Activated CD4-positive, CD25-positive, alpha-beta regulatory T cell (primary cell): ENCODE data around the gene PCDHA6.
"Not testable (repeated sequence)": the region's sequence is repeated elsewhere in the genome, so short reads cannot be mapped to it uniquely, and the experiment has no call there.

Source experiments
- DNase-seq, 4 experiments: peaks; one replicate each; lab custom pipeline; 2025; lab: John Stamatoyannopoulos, UW

PCDHA6 gene

GRCh38 chr5:140822281-140822629 lies 5.5 kb upstream of the PCDHA6 start:
- no peak for DNase-seq

DNA sequence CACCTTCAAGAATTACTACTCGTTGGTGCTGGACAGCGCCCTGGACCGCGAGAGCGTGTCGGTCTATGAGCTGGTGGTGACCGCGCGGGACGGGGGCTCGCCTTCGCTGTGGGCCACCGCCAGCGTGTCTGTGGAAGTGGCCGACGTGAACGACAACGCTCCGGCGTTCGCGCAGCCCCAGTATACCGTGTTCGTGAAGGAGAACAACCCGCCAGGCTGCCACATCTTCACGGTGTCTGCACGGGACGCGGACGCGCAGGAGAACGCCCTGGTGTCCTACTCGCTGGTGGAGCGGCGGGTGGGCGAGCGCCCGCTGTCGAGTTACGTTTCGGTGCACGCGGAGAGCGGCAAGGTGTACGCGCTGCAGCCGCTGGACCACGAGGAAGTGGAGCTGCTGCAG lies 4.8 kb upstream of the PCDHA6 start:
- not testable (repeated sequence) for DNase-seq

GRCh38 chr5:140823475-140823874 lies 4.3 kb upstream of the PCDHA6 start:
- no peak for DNase-seq

DNA sequence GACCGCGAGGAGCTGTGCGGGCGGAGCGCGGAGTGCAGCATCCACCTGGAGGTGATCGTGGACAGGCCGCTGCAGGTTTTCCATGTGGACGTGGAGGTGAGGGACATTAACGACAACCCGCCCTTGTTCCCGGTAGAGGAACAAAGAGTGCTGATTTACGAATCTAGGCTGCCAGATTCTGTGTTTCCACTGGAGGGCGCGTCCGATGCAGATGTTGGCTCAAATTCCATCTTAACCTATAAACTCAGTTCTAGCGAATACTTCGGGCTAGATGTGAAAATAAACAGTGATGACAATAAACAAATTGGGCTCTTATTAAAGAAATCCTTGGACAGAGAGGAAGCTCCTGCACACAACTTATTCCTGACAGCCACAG lies 590 bp downstream of the PCDHA6 start:
- no peak for DNase-seq

GRCh38 chr5:140829511-140830501 lies 2.0 kb downstream of the PCDHA6 start:
- not testable (repeated sequence) for DNase-seq

DNA sequence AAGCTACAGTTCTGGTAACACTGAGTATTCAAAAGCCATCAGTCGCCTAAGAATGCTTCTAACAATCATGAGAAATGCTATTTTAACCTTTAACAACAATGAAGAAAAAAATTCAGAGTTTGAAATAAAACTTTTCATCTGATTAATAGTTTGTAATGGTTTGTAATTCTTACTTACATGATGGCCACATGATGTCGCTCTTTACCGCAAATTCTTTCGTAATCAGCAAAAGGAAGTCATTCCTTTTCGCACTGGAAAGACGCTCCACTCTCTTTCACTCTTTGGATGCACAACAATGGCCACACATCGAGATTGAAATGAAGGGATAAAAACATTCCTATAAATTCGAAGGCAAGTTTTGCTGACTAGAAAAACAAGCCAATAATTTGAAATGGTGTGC lies 6.2 kb downstream of the PCDHA6 start, which contains the start of gene PCDHA7:
Gene PCDHA7, plus strand, starts transcription at position 277 of the 400 bp plus-strand sequence. Its CDS starts 115 bp downstream, at position 392.
- DNase-seq: no peak

DNA sequence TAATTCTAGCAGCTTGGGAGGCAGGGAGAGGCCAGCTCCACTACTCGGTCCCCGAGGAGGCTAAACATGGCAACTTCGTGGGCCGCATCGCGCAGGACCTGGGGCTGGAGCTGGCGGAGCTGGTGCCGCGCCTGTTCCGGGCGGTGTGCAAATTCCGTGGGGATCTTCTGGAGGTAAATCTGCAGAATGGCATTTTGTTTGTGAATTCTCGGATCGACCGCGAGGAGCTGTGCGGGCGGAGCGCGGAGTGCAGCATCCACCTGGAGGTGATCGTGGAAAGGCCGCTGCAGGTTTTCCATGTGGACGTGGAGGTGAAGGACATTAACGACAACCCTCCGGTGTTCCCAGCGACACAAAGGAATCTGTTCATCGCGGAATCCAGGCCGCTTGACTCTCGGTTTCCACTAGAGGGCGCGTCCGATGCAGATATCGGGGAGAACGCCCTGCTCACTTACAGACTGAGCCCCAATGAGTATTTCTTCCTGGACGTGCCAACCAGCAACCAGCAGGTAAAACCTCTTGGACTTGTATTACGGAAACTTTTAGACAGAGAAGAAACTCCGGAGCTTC lies 6.8 kb downstream of the PCDHA6 start:
- not testable (repeated sequence) for DNase-seq

GRCh38 chr5:140835622-140836510 lies 8.1 kb downstream of the PCDHA6 start:
- DNase-seq: no peak

GRCh38 chr5:140840978-140841962 lies 13.5 kb downstream of the PCDHA6 start, which contains the start of gene PCDHA8:
Gene PCDHA8 (plus strand): TSS chr5:140841187. CDS start chr5:140841322, 135 bp downstream.
- no peak for DNase-seq

DNA sequence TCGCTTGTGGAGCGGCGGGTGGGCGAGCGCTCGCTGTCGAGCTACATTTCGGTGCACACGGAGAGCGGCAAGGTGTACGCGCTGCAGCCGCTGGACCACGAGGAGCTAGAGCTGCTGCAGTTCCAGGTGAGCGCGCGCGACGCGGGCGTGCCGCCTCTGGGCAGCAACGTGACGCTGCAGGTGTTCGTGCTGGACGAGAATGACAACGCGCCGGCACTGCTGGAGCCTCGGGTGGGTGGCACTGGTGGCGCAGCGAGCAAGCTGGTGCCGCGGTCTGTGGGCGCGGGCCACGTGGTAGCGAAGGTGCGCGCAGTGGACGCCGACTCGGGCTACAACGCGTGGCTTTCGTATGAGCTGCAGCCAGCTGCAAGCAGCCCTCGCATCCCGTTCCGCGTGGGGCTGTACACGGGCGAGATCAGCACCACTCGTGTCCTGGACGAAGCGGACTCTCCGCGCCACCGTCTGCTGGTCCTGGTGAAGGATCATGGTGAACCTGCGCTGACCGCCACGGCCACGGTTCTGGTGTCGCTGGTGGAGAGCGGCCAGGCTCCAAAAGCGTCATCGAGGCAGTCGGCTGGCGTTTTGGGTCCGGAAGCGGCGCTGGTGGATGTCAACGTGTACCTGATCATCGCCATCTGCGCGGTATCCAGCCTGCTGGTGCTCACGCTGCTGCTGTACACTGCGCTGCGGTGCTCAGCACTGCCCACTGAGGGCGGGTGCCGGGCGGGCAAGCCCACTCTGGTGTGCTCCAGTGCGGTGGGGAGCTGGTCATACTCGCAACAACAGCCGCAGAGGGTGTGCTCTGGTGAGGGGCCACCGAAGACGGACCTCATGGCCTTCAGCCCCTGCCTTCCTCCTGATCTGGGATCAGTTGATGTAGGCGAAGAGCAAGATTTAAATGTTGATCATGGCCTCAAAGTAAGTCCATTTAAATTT lies 15.3 kb downstream of the PCDHA6 start:
- DNase-seq: no peak

DNA sequence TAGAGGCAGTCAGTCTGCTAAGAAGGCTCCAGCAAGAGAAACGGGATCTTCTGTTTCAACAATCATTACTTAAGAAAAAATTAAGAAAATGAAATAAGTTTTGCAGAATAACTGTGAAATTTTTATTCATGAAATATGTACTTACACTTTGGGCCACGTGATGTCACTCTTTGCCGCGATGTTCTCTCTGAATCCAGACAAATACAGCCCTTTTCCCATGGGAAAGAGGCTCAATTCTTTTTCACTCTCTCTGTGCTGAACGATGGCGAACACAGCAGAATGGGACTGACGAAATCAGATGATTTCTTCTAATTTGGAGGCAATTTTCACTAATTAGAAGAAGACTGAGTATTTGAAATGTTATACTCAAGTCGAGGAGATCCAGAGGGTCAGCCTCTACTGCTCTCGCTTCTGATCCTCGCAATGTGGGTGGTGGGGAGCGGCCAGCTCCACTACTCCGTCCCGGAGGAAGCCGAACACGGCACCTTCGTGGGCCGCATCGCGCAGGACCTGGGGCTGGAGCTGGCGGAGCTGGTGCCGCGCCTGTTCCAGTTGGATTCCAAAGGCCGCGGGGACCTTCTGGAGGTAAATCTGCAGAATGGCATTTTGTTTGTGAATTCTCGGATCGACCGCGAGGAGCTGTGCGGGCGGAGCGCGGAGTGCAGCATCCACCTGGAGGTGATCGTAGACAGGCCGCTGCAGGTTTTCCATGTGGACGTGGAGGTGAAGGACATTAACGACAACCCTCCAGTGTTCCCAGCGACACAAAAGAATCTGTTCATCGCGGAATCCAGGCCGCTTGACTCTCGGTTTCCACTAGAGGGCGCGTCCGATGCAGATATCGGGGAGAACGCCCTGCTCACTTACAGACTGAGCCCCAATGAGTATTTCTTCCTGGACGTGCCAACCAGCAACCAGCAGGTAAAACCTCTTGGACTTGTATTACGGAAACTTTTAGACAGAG lies 20.7 kb downstream of the PCDHA6 start, which contains the start of gene PCDHA9:
Gene PCDHA9, plus strand, starts transcription at position 244 of the 964 bp plus-strand sequence. Its CDS starts 114 bp downstream, at position 358.
- DNase-seq: not testable (repeated sequence)

DNA sequence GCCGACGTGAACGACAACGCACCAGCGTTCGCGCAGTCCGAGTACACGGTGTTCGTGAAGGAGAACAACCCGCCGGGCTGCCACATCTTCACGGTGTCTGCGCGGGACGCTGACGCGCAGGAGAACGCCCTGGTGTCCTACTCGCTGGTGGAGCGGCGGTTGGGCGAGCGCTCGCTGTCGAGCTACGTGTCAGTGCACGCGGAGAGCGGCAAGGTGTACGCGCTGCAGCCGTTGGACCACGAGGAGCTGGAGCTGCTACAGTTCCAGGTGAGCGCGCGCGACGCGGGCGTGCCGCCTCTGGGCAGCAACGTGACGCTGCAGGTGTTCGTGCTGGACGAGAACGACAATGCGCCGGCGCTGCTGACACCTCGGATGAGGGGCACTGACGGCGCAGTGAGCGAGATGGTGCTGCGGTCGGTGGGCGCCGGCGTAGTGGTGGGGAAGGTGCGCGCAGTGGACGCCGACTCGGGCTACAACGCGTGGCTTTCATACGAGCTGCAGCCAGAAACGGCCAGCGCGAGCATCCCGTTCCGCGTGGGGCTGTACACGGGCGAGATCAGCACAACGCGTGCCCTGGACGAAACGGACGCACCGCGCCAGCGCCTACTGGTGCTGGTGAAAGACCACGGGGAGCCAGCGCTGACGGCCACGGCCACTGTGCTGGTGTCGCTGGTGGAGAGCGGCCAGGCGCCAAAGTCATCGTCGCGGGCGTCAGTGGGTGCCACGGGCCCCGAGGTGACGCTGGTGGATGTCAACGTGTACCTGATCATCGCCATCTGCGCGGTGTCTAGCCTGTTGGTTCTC lies 22.3 kb downstream of the PCDHA6 start:
- not testable (repeated sequence) for DNase-seq

DNA sequence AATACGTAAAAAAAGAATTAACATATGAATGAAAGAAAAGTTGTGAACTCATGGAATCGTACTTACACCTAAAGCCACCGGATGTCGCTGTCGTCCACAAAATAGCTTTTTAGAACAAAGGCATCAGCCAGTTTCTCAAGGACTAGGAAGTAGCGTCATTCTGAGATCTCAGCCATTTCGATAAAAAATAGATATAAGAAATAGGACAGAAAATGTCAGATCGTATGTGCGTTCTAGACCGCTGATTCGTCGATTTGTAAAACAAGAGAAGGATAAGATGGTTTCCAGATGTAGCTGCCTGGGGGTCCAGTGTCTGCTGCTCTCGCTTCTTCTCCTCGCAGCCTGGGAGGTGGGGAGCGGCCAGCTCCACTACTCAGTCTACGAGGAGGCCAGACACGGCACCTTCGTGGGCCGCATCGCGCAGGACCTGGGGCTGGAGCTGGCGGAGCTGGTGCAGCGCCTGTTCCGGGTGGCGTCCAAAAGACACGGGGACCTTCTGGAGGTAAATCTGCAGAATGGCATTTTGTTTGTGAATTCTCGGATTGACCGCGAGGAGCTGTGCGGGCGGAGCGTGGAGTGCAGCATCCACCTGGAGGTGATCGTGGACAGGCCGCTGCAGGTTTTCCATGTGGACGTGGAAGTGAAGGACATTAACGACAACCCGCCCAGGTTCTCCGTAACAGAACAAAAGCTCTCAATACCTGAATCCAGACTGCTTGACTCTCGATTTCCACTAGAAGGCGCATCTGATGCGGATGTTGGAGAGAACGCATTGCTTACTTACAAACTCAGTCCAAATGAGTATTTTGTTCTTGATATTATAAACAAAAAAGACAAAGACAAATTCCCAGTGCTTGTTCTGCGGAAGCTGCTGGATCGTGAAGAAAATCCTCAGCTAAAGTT lies 28.3 kb downstream of the PCDHA6 start, which contains the start of gene PCDHA10:
Gene PCDHA10, plus strand, starts transcription at position 126 of the 903 bp plus-strand sequence. Its CDS starts 152 bp downstream, at position 278.
- no peak for DNase-seq

DNA sequence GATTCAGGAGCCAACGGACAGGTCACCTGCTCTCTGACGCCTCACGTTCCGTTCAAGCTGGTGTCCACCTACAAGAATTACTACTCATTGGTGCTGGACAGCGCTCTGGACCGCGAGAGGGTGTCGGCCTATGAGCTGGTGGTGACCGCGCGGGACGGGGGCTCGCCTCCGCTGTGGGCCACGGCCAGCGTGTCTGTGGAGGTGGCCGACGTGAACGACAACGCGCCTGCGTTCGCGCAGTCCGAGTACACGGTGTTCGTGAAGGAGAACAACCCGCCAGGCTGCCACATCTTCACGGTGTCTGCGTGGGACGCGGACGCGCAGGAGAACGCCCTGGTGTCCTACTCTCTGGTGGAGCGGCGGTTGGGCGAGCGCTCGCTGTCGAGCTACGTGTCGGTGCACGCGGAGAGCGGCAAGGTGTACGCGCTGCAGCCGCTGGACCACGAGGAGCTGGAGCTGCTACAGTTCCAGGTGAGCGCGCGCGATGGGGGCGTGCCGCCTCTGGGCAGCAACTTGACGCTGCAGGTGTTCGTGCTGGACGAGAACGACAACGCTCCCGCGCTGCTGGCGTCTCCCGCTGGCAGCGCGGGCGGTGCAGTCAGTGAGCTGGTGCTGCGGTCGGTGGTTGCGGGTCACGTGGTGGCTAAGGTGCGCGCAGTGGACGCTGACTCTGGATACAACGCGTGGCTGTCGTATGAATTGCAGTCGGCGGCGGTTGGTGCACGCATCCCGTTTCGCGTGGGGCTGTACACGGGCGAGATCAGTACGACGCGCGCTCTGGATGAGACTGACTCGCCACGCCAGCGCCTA lies 29.6 kb downstream of the PCDHA6 start:
- no peak for DNase-seq

GRCh38 chr5:140857987-140858240 lies 30.2 kb downstream of the PCDHA6 start:
- no peak for DNase-seq
